ENCODE results near the gene CCT2.

The CCT2 gene

GRCh38 chr12:69644511-69644910, 59.3 kb downstream of the CCT2 start:
- no peak for DNase-seq

GRCh38 chr12:69645031-69645430, 59.8 kb downstream of the CCT2 start:
- DNase-seq = no peak

GRCh38 chr12:69647178-69647577, 61.9 kb downstream of the CCT2 start:
- DNase-seq = no peak

GRCh38 chr12:69648476-69648875, 63.2 kb downstream of the CCT2 start:
- no peak for DNase-seq

GRCh38 chr12:69649529-69649928, 64.3 kb downstream of the CCT2 start:
- DNase-seq = no peak
